Glomerular visceral epithelial cell (primary cell): ENCODE measurements around the gene PPIG.
"Not testable (repeated sequence)": the region's sequence is repeated elsewhere in the genome, so short reads cannot be mapped to it uniquely, and the experiment has no call there.

Experiments
- DNase-seq: peaks from one replicate; pipeline ENCODE4 v3.0.0-alpha.2; 2016; ENCODE audit errors: extremely low spot score

Gene PPIG

DNA sequence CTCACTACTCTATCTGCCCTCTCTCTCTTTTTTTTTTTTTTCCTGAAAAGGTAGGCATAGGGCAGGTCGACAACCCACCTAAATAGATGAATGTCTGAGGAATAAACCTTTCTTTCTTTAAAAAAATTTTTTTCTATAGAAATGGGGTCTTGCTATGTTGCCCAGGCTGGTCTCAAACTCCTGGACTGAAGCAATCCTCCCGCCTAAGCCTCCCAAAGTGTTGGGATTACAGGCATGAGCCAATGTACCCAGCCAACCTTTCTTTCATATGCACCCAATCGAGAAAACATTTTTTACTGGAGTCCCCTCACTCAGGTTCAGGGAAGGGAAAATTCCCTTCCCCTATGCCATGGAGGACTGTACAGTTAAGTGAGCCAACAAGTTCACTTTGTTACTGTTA is 79.1 kb downstream of the PPIG start:
- DNase-seq: no peak

DNA sequence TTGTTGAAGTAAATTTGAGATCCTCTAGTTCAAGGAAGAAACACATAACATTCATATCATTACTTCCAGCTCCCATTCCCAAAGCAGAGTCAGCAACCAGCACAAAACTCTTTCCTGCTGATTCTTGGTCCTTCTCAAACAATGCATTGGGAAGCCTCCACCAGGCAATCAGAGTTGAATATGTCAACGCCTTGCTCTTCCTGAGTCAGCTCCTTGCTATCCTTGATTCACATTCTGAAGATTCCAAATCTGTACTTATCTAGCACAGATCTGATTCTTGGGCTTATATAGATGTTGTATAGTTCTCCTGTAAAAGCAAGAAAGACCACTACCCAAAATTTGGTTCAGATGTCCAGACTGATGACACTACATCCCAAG is 80.4 kb downstream of the PPIG start:
- no peak for DNase-seq

DNA sequence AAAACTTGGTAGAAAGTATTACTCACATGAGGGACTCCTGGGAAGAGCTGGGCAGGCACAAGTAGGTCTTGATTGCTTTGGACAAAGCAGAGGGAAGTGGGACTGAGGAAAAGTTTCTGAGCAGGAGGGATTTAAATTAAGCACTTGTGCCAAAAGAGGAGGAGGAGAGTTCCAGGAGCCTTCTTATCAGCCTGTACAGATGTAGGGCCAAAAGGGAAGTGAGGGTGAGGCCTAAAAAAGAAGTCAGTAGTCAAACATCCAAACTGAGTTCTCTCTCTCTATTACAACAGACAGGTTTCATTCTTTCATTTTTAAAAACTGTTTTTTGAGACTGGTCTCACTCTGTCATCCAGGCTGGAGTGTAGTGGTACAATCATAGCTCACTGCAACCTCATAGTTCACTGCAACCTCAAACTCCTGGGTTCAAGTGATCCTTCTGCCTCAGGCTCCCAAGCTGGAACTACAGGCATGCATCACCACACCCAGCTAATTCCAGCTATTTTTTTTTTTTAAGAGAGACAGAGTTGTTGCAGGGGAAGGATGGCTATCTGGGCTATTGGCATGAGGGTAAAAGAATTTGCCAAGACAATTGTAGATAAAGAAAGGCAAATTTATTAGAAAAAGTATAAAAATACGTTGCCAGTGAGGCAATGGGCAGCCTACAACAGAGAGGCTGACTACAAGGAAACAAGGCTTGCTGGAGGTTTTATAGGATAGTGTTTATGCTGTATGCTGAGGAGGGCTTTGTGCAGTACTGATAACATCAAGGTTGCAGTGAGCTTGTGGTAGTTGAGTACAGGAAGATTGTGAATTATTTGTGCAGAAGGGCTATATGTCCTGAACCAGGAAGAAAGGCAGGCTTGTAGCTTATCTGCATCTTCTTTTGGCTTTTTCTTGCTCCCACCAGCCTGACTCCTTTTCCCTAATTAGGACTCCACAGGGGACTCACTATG is 81.1 kb downstream of the PPIG start:
- DNase-seq: no peak

GRCh38 chr2:169667583-169667982 is 83.4 kb downstream of the PPIG start:
- no peak for DNase-seq

DNA sequence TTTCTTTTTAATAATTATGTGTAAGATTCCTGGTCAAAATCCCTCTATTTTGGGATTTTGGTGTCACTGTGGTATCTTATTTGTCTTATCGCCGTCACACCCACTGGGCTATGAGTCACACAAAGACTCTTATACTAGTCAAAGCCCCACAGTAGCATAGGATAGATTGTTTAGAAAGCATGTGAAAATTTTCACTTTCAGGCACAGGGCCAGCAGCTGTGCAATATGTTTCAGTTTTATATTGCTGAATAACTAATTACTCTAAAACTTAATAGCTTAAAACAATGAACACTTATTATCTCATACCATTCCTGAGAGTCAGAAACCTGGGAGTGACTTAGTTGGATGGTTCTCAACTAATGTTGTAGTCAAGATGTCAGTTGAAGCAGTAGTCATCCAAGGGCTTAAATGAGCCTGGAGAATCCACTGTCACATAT is 86.1 kb downstream of the PPIG start:
- no peak for DNase-seq

GRCh38 chr2:169670937-169671336 is 86.8 kb downstream of the PPIG start:
- DNase-seq: no peak

DNA sequence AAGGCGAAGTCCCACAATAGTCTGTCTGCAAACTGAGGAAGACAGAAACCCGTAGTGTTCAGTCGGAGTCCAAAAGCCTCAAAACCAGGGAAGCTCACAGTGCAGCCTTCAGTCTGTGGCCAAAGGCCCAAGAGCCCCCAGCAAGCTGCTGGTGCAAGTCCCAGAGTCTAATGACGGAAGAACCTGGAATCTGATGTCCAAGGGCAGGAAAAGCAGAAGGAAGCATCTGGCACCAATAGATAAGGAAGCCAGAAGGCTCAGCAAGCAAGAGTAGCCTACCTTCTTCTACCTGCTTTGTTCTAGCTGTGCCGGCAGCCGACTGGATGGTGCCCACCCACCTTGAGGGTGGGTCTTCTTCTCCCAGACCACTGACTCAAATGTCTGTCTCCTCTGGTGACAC is 88.3 kb downstream of the PPIG start:
- no peak for DNase-seq

GRCh38 chr2:169673106-169673505 is 89.0 kb downstream of the PPIG start:
- DNase-seq: no peak

DNA sequence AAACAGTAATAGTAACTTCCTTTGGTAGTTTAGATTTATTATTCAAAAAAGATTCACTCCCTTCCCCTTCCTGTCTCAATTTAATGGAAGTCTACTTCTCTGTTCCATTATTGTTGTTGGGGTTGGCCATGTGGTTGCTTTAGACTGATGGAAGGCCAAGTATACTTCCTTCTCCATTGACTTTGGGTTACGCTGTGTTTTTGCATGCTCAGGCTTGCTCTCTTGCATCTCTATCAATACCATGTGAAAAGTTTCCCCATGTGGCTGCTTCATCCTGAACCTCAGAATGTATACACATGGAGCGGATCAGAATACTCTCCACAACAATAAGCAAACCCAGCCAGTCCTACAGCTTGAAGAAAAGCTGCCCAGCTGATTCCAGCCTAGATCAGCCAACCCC is 89.8 kb downstream of the PPIG start:
- DNase-seq: no peak

GRCh38 chr2:169676357-169676756 is 92.2 kb downstream of the PPIG start:
- DNase-seq: no peak

DNA sequence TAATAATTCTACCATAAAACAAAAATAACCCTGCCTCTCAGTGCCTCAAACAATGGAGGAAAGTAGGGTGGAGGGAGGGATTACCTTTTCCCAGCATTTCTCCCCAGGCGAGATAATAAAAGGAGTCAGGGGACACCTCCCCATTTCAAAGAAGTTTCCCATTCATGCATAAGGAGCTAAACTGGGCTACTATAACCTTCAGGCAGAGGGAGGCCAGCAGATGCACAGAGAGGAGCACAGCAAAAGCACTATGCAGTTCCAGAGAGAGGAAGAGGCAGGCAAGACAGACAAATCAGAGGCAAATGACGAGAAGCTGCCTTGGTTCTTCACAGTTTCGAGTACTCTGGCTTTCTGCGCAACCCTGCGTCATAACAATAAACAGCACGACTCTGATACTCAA is 92.7 kb downstream of the PPIG start:
- DNase-seq: no peak

- DNase-seq: no peak
Observed at GRCh38 chr2:169683054-169683424, 98.9 kb downstream of the PPIG start.

GRCh38 chr2:169683425-169684134 is 99.4 kb downstream of the PPIG start:
- DNase-seq: no peak

DNA sequence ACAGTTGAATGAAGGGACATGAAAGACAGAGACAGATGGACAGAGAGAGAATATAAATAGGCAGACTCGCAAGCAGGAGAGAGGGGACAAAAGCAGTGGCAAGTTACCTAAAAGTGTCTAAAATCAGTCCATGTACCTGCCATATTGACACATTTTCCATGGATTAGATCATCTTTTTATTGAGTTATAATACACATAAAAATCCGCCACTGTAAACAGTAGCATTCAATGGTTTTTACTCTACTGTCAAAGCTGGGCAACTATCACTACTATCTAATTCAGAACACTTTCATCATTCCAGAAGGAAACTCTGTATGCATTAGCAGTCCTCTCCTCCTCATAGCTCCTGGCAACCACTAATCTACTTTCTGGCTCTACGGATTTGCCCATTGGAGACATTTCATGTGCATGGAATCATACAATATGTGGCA is 100.0 kb downstream of the PPIG start:
- DNase-seq: no peak

GRCh38 chr2:169684712-169685111 is 100.6 kb downstream of the PPIG start:
- not testable (repeated sequence) for DNase-seq

GRCh38 chr2:169686825-169687224 is 102.7 kb downstream of the PPIG start:
- DNase-seq: not testable (repeated sequence)

GRCh38 chr2:169687943-169688342 is 103.8 kb downstream of the PPIG start:
- not testable (repeated sequence) for DNase-seq

- no peak for DNase-seq
Observed at GRCh38 chr2:169690958-169691357, 106.8 kb downstream of the PPIG start.
